NOMO-1 treated with dmso at 0.1 percent for 144 hours (cell line): ENCODE results near the gene RPN2.

Experiments used
- DNase-seq: peaks from one replicate; lab custom pipeline; 2025; ENCODE audit not compliant: unreplicated experiment; lab: John Stamatoyannopoulos, UW

RPN2 gene

DNA sequence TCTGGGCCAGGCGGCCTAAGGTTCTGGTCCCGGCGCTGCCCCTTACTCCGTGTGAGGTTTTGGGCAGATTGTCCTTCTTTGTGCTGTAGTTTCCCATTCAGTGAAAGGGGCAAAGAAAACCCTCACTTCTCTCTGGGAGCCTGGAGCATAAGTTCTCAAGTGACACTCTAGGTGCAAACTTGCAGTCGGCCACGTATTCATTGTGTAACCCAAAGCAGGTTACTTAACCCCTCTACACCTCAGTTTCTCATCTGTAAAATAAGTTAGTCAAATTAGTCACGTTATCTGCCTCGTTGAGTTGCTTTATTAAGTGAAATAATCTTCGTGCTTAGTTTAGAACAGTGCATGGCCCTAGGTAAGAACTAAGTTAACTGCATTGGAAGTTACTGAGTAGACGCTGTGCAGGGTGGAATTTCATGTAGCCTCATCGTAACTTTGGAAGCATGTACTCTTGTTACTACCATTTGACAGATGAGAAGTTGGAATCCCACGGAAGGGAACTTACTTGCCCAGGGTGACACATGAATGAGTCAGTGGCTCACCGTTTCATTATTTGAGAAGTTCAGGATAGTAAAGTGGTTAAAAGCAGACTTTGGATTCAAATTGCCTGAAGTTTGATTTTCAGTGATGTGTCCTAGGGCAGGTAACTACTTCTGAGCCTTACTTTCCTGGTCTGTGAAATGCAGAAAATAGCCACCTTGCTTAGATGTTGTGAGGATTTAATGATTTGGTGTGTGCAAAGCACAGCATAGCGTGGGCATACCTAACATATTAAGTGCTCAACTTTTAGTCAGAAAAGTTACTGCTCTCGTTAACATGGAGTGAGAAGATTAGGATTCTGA is 774 bp downstream of the RPN2 start:
- no peak for DNase-seq

DNA sequence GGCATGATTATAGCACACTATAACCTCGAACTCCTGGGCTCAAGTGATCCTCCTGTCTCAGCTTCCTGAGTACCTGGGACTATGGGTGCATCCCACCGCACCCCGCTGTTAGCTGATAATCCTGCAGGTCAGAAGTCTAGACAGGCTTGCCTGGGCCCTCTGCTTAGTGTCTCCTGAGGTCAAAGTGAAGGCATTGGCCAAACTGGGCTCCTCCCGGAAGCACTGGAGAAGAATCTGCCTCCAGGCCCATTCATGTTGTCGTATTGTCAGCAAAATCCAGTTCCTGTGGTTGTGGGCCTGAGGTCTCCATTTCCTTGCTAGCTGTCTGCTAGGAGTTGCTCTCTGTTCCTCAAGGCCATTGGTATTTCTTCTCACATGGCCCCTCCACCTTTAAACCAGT is 6.6 kb downstream of the RPN2 start:
- DNase-seq: no peak

DNA sequence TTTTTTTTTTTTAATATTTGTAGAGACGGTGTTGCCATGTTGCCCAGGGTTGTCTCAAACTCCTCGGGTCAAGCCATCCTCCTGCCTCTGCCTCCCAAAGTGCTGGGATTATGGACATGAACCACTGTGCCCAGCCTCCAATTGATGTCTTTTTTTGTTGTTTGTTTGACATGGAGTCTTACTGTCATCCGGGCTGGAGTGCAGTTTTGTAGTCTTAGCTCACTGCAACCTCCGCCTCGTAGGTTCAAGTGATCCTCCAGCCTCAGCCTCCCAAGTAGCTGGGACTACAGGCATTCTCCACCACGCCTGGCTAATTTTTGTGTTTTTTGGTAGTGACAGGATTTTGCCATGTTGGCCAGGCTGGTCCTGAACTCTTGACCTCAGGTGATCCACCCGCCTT is 9.7 kb downstream of the RPN2 start:
- DNase-seq: no peak

DNA sequence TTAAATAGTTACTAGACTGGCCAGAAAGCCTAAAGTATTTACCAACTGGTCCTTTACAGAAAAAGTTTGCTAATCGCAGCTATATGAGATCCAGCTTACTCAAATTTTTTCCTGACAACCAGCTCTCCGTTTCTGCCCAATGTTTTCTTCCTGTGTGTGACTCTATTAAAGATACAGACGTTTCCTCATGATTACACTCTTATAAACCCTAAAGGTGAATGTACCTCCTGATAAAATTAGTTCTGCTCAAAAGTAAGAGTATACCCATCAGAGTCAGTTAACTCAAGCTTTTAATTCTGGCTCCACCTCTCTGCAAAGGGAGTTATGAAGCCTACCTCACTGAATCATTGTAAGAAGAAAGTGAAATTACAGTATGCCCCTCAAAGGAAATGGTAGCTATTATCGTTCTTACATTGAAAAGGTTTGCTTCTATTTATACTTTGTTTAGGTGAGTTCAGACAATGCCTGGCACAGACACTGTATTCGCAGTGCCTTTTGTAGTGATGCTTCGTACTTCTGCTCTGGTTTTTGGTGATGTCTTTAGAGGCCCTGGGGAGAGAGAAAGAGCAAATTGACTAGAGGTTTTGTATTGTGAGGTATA is 10.4 kb downstream of the RPN2 start:
- DNase-seq: no peak

DNA sequence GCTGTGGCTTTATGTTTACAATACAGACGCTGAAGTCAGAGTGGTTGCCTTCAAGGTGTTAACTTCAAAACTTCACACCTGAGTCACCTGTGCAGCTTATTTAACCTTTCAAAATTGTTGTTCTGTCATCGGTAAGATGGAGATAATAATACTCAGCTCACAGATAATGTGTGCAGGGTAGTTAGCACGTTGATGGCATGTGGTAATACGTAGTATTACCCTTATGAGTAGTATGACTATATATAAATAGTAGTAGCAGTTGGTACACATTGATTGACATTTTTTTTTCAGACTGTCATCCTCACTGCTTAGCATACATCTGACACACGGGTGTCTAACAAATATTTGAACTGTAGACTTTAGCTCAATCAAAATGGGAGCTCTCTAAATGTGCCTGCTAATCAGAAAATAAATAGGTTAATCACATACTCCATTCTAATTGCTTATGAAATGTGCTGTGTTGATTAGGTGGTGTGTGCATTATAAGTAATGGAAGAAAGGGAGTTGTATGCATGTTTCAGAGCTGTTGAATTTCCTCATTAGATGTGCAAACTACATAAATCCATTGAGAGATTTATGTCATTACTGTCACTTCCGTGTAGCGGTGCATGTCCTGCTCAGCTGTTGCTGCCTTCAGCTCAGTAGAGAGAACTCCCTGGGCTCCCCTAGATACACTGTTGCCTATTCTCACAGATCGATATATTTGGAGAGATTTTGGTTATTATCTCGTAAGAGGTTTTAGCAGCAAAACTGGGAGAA is 11.4 kb downstream of the RPN2 start:
- no peak for DNase-seq

DNA sequence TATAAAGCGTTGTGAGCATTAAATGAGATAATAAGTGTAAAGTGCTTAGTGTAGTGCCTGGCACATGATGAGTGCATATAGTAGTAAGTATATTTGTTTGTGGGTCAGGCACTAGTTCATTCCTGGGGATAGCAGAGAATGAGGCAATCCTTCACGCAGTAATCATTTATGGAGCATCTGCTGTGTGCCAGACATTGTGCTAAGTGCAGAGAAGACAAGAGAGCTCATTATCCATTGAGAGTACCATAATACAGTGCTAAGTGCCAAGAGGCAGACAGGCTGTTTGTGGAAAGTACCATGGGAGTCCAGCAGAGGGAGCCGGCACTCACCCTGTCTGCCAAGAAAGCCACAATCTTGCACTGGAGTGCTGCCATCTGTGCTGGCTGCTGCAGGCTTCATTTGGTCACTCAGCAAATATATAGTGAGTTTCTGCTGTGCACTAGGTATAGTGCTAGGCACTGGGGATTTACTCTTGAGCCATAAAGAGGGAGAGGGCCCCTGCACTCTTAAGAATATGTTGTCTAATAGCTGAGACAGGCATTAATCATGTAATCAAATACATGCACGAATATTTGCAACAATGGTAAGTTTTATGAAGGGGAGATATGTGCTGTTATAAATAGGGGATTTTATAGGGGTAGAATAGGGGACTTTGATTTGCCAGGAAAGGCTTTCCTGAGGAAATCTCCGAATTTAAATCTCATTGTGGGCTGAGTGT is 13.2 kb downstream of the RPN2 start:
- DNase-seq: peak; percentile 33

DNA sequence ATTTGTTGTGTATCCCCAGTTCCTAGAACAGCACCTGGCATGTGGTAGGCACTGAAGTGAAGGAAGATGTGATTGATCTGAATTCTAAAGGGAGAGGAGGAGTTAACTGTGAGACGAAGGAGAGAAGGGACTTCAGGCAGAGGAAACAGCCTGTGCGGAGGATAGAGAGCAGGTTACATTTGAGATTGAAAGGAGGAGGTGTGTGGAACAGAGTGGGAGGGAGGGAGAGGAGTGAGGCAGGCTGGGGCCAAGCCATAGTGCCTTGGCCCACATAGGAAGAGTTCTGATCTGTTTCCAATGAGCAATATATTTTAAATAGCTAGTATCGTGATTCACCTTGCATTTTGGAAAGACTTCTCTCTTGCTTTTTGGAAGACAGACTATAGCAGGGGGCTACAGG is 14.1 kb downstream of the RPN2 start:
- DNase-seq: no peak

DNA sequence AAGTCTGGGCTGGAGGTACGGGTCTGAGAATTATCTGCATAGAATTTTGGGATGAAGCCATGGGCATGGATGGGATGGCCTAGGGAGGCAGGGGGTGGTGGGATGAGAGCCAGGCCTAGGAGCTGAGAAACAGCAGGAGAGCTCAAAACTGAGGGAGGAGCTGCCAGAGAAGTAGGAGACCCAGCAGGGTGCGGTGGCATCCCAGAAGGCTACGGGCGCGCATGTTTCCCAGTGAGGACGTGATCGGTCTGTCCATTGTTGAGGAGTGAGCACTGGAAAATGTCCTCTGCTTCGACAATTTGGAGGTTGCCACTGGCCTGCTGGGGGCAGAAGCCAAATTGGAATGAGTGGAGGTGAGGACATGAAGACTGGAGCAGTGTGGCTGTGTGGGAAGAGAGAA is 14.7 kb downstream of the RPN2 start:
- no peak for DNase-seq

DNA sequence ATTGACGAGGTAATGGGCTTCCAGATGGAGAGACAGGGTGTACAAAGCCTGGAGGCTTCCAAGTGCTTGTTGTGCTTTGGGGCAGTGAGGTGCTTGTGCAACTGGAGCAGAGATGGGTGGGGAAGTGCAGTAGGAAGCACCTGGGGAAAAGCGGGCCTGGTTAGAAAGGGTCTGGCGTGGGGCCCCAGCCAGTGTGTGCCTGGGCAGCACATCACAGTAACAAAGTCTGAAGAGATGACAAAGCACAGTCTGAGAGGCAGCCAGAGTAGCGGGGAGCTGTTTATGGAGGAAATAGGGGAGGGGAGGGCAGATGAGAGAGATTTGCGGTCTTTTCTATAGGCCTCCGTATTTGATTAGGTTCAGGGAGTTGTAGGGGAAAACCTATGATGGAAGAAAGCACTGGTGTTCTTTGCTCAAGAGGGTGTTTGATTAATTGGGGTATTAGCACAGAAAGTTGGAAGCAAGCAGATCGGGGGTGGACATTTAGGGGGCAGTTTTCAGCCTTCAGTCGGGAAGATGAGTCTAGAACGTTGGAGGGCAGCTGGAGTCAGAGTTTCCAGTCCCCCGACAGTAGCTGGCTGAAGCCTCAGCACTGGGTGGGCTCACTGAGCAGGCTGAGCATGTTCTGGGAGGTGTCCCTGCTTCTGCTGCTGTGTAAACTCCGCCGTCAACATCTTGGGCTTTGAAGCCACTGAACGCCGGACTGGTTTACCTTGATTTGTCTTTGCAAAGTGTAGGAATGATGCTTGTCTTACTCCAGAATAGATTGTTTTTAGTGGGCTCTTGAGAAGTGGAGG is 15.7 kb downstream of the RPN2 start:
- DNase-seq: no peak

DNA sequence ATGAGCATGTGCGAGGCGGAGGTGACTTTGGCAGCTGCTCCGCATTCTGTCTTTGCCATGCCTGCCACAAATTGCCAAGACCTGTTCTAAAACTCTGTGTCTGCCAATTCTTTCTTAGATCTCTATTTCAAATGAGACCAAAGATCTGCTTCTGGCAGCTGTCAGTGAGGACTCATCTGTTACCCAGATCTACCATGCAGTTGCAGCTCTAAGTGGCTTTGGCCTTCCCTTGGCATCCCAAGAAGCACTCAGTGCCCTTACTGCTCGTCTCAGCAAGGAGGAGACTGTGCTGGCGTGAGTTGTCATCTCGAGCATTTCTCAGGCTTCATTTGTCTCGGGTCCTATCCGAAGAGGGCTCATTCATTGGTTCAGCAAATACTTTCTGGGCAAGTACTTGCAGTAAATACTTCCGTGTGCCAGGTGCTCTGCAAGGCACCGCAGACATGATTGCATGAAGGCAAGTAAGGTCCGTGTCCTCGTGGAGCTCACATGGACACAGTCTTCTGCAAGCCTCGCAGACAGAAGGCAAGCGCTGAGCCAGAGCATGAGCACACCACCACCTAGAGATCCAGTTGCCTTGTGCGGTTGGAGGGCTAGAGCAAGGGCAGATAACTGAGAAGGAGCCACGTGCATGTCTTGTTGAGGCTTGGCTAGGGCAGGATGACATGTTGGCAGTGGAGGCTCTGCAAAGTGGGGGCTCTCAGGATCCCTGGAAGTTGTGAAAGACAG is 20.0 kb downstream of the RPN2 start:
- DNase-seq: no peak

DNA sequence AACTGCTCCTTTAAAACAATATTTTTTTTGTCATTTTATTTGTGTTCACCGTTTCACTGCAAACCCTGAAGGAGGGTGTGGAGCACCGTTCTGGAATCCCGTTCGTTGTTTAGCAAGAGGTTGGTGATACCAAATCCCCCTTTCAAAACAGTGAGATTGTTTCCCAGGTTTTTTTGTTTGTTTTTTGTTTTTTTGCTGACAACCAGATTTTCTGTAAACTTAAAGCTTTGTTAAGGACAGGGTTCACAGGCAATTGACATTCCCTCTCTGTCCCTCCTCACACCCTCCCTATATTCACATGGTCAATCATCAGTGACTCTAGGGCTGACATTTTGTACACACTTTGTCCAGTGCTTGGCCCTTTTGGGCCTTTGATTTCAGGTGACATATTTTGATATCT is 21.2 kb downstream of the RPN2 start:
- no peak for DNase-seq

DNA sequence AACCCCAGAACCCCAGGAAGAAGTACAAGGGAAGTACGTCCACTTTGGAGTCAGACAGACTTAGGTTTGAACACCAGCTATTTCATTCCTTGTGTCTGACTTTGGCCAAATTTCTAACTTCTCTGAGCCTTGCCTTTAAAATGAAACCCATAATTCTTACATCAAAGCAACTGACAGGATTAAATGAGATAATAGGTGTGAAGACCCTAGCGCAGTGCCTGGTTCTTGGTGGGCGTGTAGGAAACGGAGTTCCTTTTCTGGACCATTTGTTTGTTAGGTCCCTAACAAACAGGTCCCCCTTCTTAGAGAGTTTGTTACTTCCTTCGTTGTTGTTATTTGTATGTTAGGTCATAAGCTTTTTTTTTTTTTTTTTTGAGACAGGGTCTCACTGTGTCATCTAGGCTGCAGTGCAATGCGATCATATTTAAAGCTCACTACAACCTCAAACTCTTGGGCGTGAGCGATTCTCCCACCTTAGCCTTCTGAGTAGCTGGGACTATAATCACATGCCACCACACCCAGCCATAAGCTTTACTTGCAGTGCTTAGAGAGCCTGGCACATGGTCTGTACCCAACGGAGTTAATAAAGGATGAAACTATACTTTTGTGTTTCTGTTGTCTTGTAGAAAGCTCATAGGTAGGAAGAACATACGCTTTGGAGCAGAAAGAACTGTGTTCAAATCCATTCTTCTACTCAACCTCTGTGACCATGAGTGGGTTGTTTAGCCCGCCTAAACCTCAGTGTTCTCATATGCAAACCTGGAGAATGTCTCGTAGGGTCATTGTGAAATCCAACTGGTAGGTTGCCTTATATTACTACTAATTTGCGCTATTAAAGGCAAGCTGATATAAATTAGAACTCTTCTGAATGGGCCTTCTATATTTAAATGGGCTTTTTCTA is 22.0 kb downstream of the RPN2 start:
- no peak for DNase-seq

DNA sequence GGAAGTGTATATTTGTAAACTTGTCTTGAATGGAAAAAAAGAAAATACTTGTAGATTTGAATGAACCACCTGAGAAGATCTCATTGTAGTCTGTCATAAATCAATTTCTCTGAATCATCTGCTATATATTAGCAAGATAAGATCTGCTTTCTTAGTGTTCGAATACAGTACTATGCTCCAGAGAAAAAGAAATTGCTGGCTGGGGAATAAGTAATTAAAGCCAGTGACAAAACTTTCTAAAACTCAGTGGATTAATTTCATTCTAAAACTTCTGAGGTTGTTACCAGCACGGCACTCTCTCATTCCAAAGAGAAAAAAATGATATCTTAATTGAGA is 22.7 kb downstream of the RPN2 start:
- no peak for DNase-seq

DNA sequence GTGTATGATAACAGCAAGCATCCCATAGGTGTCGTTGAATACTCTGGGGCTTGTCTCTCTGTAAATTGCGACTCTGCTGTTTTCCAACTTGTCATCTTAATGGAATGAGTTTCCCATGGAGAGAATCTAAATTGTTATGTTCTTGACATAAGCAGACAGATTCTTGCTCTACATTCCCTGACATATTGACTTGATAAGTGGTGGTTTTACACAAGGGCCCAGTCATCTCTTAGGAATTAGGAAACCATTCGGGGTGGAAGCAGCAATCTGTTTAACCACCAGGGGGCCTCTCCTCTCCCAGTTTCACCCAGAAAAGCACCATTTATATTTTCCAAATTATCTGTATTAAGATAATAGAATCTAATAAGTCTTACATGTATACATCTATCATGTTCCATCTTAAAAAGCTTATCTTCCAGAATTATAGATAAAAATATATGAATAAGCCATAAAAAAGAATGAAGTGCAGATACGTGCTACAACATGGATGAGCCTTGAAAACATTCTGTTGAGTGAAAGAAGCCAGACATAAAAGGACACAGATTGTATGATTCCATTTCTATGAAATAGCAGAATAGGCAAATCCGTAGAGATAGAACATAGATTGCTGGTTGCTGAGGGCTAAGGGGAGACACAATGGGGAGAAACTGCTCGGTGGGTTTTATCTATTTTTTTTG is 23.3 kb downstream of the RPN2 start:
- DNase-seq: no peak

DNA sequence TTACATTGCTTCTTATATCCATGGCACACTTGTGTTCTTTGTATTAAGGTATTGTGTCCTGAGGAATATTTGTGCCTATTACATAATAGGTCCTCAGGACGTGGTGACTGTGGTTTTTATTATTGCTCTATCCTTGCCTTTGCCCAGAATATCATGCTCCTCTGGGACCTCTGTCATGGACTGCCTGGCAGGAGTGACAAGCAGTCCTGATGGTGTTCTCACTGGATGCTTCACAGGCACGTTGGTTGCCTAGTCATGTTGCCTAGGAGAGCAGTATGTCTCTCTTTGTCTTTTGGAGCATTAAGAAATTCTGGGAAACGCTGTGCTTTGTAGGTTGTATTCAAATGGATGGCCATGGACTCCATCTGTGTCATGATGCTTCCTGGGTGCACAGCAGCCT is 24.9 kb downstream of the RPN2 start:
- DNase-seq: no peak

DNA sequence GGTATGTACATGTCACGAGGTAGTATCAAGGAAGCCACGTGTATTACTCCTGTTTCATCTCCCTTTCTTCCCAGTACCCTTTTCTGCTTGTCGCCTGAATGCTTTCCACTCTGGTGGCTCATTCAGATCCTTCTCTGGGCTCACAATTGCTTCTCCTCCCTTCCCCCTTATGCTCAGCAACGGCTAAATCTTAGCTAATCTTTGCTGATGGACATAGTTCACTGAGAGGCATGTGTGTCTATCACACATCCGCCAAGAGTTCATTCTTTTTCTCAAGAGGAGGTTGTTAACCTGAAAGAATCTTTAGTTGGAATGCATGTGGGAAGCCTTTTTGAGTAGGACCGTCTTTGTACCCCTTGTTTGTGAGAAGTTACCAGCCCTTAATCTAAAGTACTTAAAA is 26.0 kb downstream of the RPN2 start:
- no peak for DNase-seq

DNA sequence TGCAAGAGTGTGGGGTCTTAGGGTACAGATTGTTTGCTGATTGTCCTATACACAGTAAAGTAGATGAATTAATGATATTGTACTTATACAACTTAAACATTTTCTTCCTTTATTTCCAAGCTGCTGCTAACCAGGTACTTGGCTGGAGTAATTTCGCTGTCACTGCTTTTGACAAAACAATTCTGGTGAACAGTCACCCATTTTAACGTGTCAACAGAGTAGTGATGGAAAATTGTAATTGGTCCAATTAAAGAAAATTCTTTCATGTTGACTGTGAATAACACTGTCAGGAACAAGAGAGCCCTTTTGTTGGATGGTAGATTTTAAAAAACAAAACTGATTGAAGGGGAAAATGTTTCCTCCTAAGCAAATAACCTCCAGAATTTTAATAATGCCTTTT is 26.7 kb downstream of the RPN2 start:
- DNase-seq: no peak

DNA sequence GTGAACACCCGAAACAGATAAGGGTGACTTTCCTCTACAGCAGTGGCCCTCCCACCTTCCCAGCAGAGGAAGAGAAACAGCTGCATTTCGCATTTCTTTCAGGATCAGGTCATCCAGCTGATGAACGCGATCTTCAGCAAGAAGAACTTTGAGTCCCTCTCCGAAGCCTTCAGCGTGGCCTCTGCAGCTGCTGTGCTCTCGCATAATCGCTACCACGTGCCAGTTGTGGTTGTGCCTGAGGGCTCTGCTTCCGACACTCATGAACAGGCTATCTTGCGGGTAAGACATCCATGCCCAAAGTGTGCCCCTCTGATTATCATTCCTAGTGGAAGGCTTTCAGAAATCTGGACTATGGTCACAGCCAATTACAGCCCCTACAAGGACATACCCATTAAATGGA is 28.0 kb downstream of the RPN2 start:
- no peak for DNase-seq

DNA sequence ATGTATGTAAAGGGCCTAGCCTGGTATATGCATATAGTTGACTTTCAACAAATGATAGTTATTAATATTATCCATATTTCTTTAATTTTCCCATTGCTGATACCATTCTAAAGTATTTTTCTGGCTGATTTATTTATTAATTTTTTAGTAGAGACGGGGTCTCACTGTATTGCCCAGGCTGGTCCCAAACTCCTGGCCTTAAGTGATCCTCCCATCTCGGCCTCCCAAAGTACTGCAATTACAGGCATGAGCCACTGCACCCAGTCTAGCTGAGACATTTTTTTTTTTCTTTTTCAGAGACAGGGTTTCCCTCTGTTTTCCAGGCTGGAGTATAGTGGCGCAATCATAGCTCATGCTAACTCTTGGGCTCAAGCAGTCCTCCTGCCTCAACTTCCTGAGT is 30.1 kb downstream of the RPN2 start:
- DNase-seq: no peak
